H9 (cell line): ENCODE results near the gene ITPR2. TPM values are rescaled to one million over a fixed set of nuclear protein-coding genes. Genes with fewer than 3 reads are reported as not detected.

Source experiments
- DNase-seq: peaks from one replicate; pipeline ENCODE4 v3.0.0-alpha.2; 2017
- H2AFZ ChIP-seq: one replicate; pipeline ENCODE4 v1.6.1; 2013; ENCODE audit warnings: mild to moderate bottlenecking, low read length, control low read depth, moderate library complexity
- H2AK5ac ChIP-seq: 2 replicates; pipeline ENCODE4 v1.6.1; 2013; ENCODE audit warnings: low read length, control low read depth, mixed read lengths; ENCODE audit not compliant: insufficient read length
- H2BK120ac ChIP-seq: one replicate; pipeline ENCODE4 v1.6.1; 2013; ENCODE audit warnings: low read depth, mild to moderate bottlenecking, low read length, control low read depth, inconsistent platforms; ENCODE audit not compliant: poor library complexity, severe bottlenecking
- H2BK12ac ChIP-seq: 2 replicates; pipeline ENCODE4 v1.6.1; 2013; ENCODE audit warnings: low read length, control low read depth, mixed read lengths, low read depth; ENCODE audit not compliant: insufficient read length
- H2BK15ac ChIP-seq: 2 replicates; pipeline ENCODE4 v1.6.1; 2013; ENCODE audit warnings: low read depth, low read length, control low read depth
- H2BK20ac ChIP-seq: one replicate; pipeline ENCODE4 v1.6.1; 2013; ENCODE audit warnings: low read depth, mild to moderate bottlenecking, low read length, control low read depth, inconsistent platforms; ENCODE audit not compliant: poor library complexity, severe bottlenecking
- H2BK5ac ChIP-seq: 2 replicates; pipeline ENCODE4 v1.6.1; 2013; ENCODE audit warnings: low read length, control low read depth, mixed read lengths; ENCODE audit not compliant: insufficient read length
- H3K14ac ChIP-seq: 2 replicates; pipeline ENCODE4 v1.6.1; 2013; ENCODE audit warnings: low read length, control low read depth; ENCODE audit not compliant: insufficient read depth
- H3K18ac ChIP-seq: 2 replicates; pipeline ENCODE4 v1.6.1; 2013; ENCODE audit warnings: low read depth, mild to moderate bottlenecking, mixed read lengths, low read length, control low read depth; ENCODE audit not compliant: insufficient read length
- H3K23ac ChIP-seq: 2 replicates; pipeline ENCODE4 v1.6.1; 2013; ENCODE audit warnings: low read length, control low read depth, mixed read lengths, low read depth; ENCODE audit not compliant: insufficient read length
- H3K23me2 ChIP-seq: 2 replicates; pipeline ENCODE4 v1.6.1; 2013; ENCODE audit warnings: low read depth, mild to moderate bottlenecking, mixed read lengths, low read length, control low read depth; ENCODE audit not compliant: insufficient read length, poor library complexity, severe bottlenecking
- H3K27ac ChIP-seq: 2 replicates; pipeline ENCODE4 v1.5.1; 2013; ENCODE audit warnings: low read length, control low read depth, mixed read lengths, low read depth; ENCODE audit not compliant: insufficient read length
- H3K27me3 ChIP-seq: 2 replicates; pipeline ENCODE4 v1.6.1; 2013; ENCODE audit warnings: low read length, control low read depth, inconsistent platforms; ENCODE audit not compliant: insufficient read depth
- H3K4ac ChIP-seq: 2 replicates; pipeline ENCODE4 v1.6.1; 2013; ENCODE audit warnings: low read depth, mild to moderate bottlenecking, control low read depth, inconsistent platforms, low read length, moderate library complexity
- H3K4me1 ChIP-seq: 2 replicates; pipeline ENCODE4 v1.6.1; 2013; ENCODE audit warnings: low read length, control low read depth, inconsistent platforms; ENCODE audit not compliant: insufficient read depth
- H3K4me2 ChIP-seq: 2 replicates; pipeline ENCODE4 v1.6.1; 2013; ENCODE audit warnings: low read length, control low read depth, mixed read lengths; ENCODE audit not compliant: insufficient read length, insufficient read depth
- H3K56ac ChIP-seq: 2 replicates; pipeline ENCODE4 v1.6.1; 2013; ENCODE audit warnings: low read depth, mild to moderate bottlenecking, mixed read lengths, low read length, control low read depth; ENCODE audit not compliant: insufficient read length
- H3K79me1 ChIP-seq: 2 replicates; pipeline ENCODE4 v1.6.1; 2013; ENCODE audit warnings: low read depth, mild to moderate bottlenecking, moderate library complexity, low read length, control low read depth, inconsistent platforms; ENCODE audit not compliant: insufficient read depth, poor library complexity, severe bottlenecking
- H3K79me2 ChIP-seq: 2 replicates; pipeline ENCODE4 v1.6.1; 2013; ENCODE audit warnings: low read length, control low read depth, inconsistent platforms; ENCODE audit not compliant: insufficient read depth
- H3K9ac ChIP-seq: 2 replicates; pipeline ENCODE4 v1.6.1; 2013; ENCODE audit warnings: low read length, control low read depth, mixed read lengths; ENCODE audit not compliant: insufficient read length; ENCODE audit errors: extremely low read depth
- H3K9me3 ChIP-seq: one replicate; pipeline ENCODE4 v1.6.1; 2013; ENCODE audit warnings: low read depth, low read length, inconsistent platforms; ENCODE audit not compliant: control insufficient read depth
- H3T11ph ChIP-seq: one replicate; pipeline ENCODE4 v1.6.1; 2013; ENCODE audit warnings: mild to moderate bottlenecking, low read length, control low read depth, inconsistent platforms
- H4K20me1 ChIP-seq: one replicate; pipeline ENCODE4 v1.6.1; 2013; ENCODE audit not compliant: control insufficient read depth, insufficient read length, insufficient read depth
- H4K5ac ChIP-seq: 2 replicates; pipeline ENCODE4 v1.6.1; 2013; ENCODE audit warnings: low read depth, mild to moderate bottlenecking, mixed read lengths, low read length, control low read depth; ENCODE audit not compliant: insufficient read length
- H4K8ac ChIP-seq: replicated peaks from 2 replicates; pipeline ENCODE4 v1.6.1; 2013; ENCODE audit warnings: low read length, control low read depth, mixed read lengths, low read depth; ENCODE audit not compliant: insufficient read length
- H4K91ac ChIP-seq: 2 replicates; pipeline ENCODE4 v1.6.1; 2013; ENCODE audit warnings: low read depth, mild to moderate bottlenecking, moderate library complexity, mixed read lengths, low read length, control low read depth; ENCODE audit not compliant: insufficient read length
- H3K27ac Mint-ChIP-seq, 3 experiments: 2 replicates in 2 of 3; 3 replicates in 1 of 3; pipeline ENCODE4 v1.8.0; 2020 to 2021; ENCODE audit warnings: mixed read lengths in 3 of 3, mild to moderate bottlenecking in 1 of 3, moderate library complexity in 1 of 3
- H3K27me3 Mint-ChIP-seq: 2 replicates; pipeline ENCODE4 v1.8.0; 2021; ENCODE audit warnings: low read depth, mild to moderate bottlenecking, moderate library complexity, mixed read lengths
- H3K36me3 Mint-ChIP-seq, 3 experiments: 2 replicates in 2 of 3; 3 replicates in 1 of 3; pipeline ENCODE4 v1.8.0; 2020 to 2021; ENCODE audit warnings: low read depth in 3 of 3, mixed read lengths in 3 of 3; ENCODE audit not compliant: insufficient read depth in 1 of 3
- H3K4me1 Mint-ChIP-seq, 2 experiments: 2 replicates each; pipeline ENCODE4 v1.8.0; 2020; ENCODE audit warnings: mixed read lengths in 2 of 2
- H3K4me3 Mint-ChIP-seq, 2 experiments: 2 replicates in 1 of 2; 3 replicates in 1 of 2; pipeline ENCODE4 v1.8.0; 2020 to 2021; ENCODE audit warnings: mild to moderate bottlenecking in 2 of 2, mixed read lengths in 2 of 2, moderate library complexity in 1 of 2
- H3K9me3 Mint-ChIP-seq, 2 experiments: 2 replicates in 1 of 2; 3 replicates in 1 of 2; pipeline ENCODE4 v1.8.0; 2020; ENCODE audit warnings: mild to moderate bottlenecking in 2 of 2, mixed read lengths in 2 of 2, moderate library complexity in 1 of 2
- WGBS: extraction: QIAGEN DNeasy Blood & Tissue Kit; methylation state at CpG from one replicate; pipeline ENCODE4 v1.1.7; 2013; ENCODE audit warnings: missing lambda C conversion rate, low lambda C conversion rate, mixed read lengths; ENCODE audit not compliant: insufficient read length; ENCODE audit errors: extremely low coverage; 5-methylcytosine and 5-hydroxymethylcytosine counted together
- total RNA-seq: library from RNA; stranded (reverse); gene quantifications from 2 replicates; pipeline ENCODE4 v1.2.1, GENCODE V29; 2021
- TF ChIP-seq, protein P1 (sequence below): fragments of 200-600 bp; sonication (generic); conservative IDR thresholded peaks from 3 replicates; pipeline ENCODE4 v1.8.0; 2021; ENCODE audit warnings: antibody characterized with exemption, mild to moderate bottlenecking

Gene ITPR2
- total RNA-seq, 1 experiment from 2014 or later = 14.8 TPM

- no peaks in the 10 kb centered on the region for H3K4me1 ChIP-seq
- H3K14ac ChIP-seq = no peak overlapping the region
- H3K9me3 ChIP-seq = no peaks in the 10 kb centered on the region
- H3K9ac ChIP-seq = no peak overlapping the region
- H3K4me3 Mint-ChIP-seq = no peak overlapping the region
- H2BK20ac ChIP-seq = no peak overlapping the region
- H3K36me3 Mint-ChIP-seq = no peaks in the 10 kb centered on the region; a peak in 1 of 7 replicates
- H3K79me2 ChIP-seq = no peaks in the 10 kb centered on the region
- no peak overlapping the region for H2BK15ac ChIP-seq
- H4K5ac ChIP-seq = no peak overlapping the region
- no peak overlapping the region for H2AK5ac ChIP-seq
- H3K9me3 Mint-ChIP-seq = no peaks in the 10 kb centered on the region
- no peak overlapping the region for H2BK12ac ChIP-seq
- no peak overlapping the region for H2AFZ ChIP-seq
- H3K4ac ChIP-seq = no peak overlapping the region
- H4K20me1 ChIP-seq = no peaks in the 10 kb centered on the region
- no peak for DNase-seq
- H3K56ac ChIP-seq = no peak overlapping the region
- H3K18ac ChIP-seq = no peak overlapping the region
- H3K4me2 ChIP-seq = no peak overlapping the region
- no peak overlapping the region for H4K91ac ChIP-seq
- no peaks in the 10 kb centered on the region for H3K4me1 Mint-ChIP-seq
- no peaks in the 10 kb centered on the region for H3K79me1 ChIP-seq
- no peaks in the 10 kb centered on the region for H3K27me3 Mint-ChIP-seq
- H3K23me2 ChIP-seq = no peaks in the 10 kb centered on the region
- H2BK120ac ChIP-seq = no peak overlapping the region
- no peak overlapping the region for H3K23ac ChIP-seq
- WGBS = no CpG with 5 or more reads among the region's 4 CpGs
- H3K27me3 ChIP-seq = no peaks in the 10 kb centered on the region
- H4K8ac ChIP-seq = no peak overlapping the region
- TF ChIP-seq, protein P1, sequence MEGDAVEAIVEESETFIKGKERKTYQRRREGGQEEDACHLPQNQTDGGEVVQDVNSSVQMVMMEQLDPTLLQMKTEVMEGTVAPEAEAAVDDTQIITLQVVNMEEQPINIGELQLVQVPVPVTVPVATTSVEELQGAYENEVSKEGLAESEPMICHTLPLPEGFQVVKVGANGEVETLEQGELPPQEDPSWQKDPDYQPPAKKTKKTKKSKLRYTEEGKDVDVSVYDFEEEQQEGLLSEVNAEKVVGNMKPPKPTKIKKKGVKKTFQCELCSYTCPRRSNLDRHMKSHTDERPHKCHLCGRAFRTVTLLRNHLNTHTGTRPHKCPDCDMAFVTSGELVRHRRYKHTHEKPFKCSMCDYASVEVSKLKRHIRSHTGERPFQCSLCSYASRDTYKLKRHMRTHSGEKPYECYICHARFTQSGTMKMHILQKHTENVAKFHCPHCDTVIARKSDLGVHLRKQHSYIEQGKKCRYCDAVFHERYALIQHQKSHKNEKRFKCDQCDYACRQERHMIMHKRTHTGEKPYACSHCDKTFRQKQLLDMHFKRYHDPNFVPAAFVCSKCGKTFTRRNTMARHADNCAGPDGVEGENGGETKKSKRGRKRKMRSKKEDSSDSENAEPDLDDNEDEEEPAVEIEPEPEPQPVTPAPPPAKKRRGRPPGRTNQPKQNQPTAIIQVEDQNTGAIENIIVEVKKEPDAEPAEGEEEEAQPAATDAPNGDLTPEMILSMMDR = no peak
- no peak overlapping the region for H3K27ac Mint-ChIP-seq
- no peak overlapping the region for H3T11ph ChIP-seq
- H2BK5ac ChIP-seq = no peak overlapping the region
- no peak overlapping the region for H3K27ac ChIP-seq
These were observed 276.1 kb downstream of the ITPR2 start for GRCh38 chr12:26556916-26557315.
